NCI-H2171 (cell line): ENCODE results near the gene SYNPR.
A peak's percentile ranks its signal among the peaks of the same experiment; 100 is the strongest.

Source experiments
- DNase-seq: peaks from one replicate; lab custom pipeline; 2025; lab: John Stamatoyannopoulos, UW

The SYNPR gene

DNA sequence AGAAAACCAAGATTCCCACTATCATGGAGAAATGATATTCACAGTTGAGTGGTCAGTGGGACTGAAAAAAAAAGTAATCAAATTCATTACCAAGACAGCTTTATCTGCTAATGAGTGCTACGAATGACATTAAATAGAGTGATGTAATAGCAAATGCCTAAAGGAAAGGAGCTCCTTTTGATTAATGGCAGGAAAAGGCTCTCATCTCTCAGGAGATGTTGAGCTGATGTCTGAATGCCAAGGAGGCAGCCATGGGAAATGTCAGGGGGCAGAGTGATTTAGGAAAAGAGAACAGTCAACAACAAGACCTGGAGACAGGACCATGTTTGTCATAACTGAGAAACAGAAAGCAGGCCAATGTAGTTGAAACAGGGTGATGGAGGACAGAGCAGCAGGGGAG lies 277.7 kb downstream of the SYNPR start:
- no peak for DNase-seq

- DNase-seq = no peak
Measured at GRCh38 chr3:63556401-63556800, 278.3 kb downstream of the SYNPR start.

GRCh38 chr3:63557912-63558311 lies 279.8 kb downstream of the SYNPR start:
- DNase-seq = no peak

DNA sequence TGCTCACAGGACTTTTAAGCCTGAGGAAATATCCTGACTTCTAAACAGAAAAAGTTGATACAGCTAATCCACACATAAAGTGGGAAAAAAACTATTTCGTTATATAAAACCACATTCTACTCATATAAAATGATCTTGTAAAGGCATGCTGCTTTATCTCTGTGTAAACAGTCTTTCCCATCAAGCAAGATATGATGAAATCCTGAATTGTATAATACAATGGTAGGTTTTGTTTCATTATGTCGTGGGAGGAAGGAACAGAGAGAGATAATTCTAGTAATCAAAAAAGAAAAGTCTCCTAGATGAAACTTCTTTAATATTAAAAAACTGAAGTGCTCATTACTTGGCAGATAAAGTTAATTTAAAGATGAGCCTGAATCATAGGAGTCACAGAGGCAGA lies 281.8 kb downstream of the SYNPR start:
- no peak for DNase-seq

- no peak for DNase-seq
Measured at GRCh38 chr3:63561879-63562278, 283.8 kb downstream of the SYNPR start.

DNA sequence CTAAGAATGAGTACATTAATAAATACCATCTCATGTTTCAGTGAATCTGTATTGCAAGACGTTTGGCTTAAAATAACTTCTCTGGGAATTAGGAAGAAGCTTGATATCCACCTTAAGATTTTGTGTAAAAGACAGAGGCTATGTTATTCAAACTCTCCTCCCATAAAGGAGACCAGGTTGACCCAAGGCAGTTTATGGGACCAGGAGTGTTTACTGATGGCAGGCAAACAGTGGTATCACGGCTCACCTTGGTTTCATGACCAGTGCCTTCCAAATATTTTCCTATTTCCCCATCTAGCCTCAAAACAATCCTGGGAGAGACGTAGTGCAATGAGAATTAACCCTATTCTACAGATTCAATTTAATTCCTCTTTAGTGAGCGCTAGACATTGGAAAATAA lies 284.2 kb downstream of the SYNPR start:
- no peak for DNase-seq

- no peak for DNase-seq
Measured at GRCh38 chr3:63563572-63563971, 285.5 kb downstream of the SYNPR start.

- no peak for DNase-seq
Measured at GRCh38 chr3:63565220-63565619, 287.1 kb downstream of the SYNPR start.

DNA sequence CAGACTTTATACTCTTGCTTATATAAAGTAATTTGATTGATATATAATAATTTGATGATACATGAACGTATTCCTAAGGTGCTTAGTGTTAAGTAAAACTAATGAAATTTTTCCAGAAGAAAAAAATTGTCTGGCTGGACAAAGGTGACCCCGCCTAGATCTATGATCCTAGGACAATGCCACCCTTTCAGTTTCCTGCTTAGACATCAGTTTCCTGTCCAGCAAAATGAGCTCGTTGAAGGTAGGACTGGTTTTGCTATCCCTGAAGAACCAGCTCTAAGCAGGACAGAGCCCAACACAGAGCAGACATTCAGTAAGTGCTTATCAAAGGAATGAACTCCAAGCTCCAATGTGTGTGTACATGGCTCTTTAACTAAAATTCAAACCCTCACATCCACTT lies 293.6 kb downstream of the SYNPR start:
- DNase-seq = no peak

- DNase-seq = peak; percentile 33
Measured at GRCh38 chr3:63576846-63577245, 298.7 kb downstream of the SYNPR start.

- DNase-seq = no peak
Measured at GRCh38 chr3:63578858-63579257, 300.8 kb downstream of the SYNPR start.

- no peak for DNase-seq
Measured at GRCh38 chr3:63580151-63580550, 302.0 kb downstream of the SYNPR start.

DNA sequence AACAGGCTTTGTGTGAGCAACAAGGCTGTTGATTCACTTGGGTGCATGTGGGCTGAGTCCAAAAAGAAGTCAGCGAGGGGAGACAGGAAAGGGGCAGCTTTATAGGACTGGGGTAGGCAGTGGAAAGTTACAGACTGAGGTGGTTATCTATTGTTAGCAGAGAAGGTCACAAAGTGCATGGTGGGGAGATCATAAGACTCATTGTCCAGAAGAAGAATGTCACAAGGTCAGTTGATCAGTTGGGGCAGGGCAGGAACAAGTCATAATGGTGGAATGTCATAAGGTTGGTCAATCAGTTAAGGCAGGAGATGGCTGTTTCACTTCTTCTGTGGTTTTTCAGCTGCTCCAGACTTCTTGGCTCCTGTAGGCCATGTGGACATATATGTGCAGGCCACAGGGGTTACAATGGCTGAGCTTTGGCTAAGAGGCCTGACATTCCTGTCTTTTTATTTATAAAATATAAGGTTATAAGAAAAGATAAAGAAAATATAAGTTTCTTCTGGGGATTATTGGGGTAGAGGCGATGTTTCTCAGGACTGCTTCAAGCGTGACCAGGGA lies 304.9 kb downstream of the SYNPR start:
- no peak for DNase-seq

GRCh38 chr3:63584681-63585080 lies 306.6 kb downstream of the SYNPR start:
- no peak for DNase-seq

- DNase-seq = peak; percentile 22
Measured at GRCh38 chr3:63585927-63586326, 307.8 kb downstream of the SYNPR start.

- no peak for DNase-seq
Measured at GRCh38 chr3:63588895-63589294, 310.8 kb downstream of the SYNPR start.

- DNase-seq = no peak
Measured at GRCh38 chr3:63593779-63594178, 315.7 kb downstream of the SYNPR start.

DNA sequence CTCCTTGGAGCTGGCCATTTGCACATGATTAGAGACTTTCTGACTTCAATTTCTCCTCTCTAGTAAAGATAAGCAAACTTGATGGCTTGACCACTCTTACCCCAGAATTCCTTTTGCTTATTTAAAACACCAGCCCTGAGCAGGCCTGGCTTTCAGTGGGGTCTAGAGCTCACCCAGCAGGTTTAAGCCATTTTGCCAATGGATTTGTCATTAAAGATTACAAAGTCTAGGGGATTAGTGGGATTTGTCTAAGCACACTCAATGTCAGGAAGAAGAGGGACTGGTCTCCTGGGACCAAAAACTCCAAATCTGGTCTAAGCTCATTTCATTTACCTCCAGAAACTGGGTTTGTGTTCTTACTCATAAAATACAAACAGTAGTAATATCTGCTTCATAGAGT lies 317.1 kb downstream of the SYNPR start:
- DNase-seq = no peak

DNA sequence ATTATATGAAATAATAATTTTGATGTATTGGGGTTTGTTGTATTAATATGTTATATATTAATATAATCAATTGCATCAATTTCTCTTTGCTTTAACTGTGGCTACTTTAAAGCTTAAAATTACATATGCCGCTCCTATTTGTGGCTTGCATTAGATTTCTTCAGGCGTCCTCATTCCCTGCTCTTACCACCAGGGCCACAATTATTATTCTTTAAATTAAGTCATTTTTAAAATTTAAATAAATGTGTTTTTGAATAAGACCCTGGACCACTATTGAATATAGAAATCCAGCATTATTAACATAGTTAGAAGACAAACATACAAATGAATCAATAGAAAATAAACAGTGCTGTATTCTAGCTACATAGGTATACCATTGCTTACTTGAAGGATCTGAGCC lies 318.9 kb downstream of the SYNPR start:
- no peak for DNase-seq

GRCh38 chr3:63607716-63608115 lies 329.6 kb downstream of the SYNPR start:
- DNase-seq = no peak

- no peak for DNase-seq
Measured at GRCh38 chr3:63609408-63609807, 331.3 kb downstream of the SYNPR start.

GRCh38 chr3:63609834-63610233 lies 331.7 kb downstream of the SYNPR start:
- no peak for DNase-seq

DNA sequence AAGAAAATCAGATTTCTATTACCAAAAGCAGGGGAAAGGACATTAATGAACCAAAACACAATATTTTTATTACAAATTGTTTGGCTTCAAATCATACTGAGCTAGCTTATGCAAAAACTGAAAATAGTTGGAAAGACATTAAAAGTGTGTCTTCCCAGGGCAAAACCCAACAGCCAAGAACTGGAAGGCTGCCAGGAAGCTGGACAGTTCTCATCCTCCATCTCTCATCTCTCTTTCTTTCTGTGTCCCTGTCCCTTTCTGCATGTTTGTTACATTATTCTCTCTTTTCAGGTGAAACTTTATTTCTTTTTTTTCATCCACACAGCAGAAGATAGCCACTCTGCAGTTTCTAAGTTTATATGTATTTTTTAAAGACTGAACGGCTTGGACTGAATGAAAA lies 333.3 kb downstream of the SYNPR start:
- DNase-seq = no peak

- DNase-seq = no peak
Measured at GRCh38 chr3:63613561-63613960, 335.5 kb downstream of the SYNPR start.

GRCh38 chr3:63617391-63617790 lies 339.3 kb downstream of the SYNPR start:
- no peak for DNase-seq
